ENCODE results near the gene TMEM63B.

Gene TMEM63B

GRCh38 chr6:44120692-44121443 lies 6.5 kb upstream of the TMEM63B start:
- H3K4me3 ChIP-seq (ENCODE audit: low read length): no peak overlapping the region
- DNase-seq (ENCODE audit: low read depth): no peak
- TF ChIP-seq, protein P1, sequence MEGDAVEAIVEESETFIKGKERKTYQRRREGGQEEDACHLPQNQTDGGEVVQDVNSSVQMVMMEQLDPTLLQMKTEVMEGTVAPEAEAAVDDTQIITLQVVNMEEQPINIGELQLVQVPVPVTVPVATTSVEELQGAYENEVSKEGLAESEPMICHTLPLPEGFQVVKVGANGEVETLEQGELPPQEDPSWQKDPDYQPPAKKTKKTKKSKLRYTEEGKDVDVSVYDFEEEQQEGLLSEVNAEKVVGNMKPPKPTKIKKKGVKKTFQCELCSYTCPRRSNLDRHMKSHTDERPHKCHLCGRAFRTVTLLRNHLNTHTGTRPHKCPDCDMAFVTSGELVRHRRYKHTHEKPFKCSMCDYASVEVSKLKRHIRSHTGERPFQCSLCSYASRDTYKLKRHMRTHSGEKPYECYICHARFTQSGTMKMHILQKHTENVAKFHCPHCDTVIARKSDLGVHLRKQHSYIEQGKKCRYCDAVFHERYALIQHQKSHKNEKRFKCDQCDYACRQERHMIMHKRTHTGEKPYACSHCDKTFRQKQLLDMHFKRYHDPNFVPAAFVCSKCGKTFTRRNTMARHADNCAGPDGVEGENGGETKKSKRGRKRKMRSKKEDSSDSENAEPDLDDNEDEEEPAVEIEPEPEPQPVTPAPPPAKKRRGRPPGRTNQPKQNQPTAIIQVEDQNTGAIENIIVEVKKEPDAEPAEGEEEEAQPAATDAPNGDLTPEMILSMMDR (conservative IDR thresholded peaks at IDR 0.05; ENCODE audit: low read length): no peak

DNA sequence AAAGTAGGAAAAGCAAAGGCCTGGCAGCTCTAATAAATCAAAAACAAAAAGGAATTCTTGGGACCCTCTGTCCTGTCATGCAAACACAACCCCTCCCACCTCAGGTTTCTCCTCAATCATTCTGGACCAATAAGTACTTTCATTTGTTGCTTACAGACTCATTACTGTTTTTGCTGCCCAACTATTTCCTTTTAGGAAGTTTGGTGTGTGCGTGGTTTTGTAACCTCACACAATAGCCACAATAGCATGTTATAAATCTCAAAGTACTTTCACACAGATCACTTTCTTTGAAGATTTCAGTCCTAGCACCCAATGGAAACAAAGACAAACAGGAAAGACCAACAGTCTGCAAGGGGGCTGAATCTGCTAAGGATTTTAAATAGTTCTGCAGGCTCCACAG lies 4.6 kb upstream of the TMEM63B start:
- no peak overlapping the region; the same call in 1 of the 2 replicates for H3K4me3 ChIP-seq (ENCODE audit: low read length)
- TF ChIP-seq, protein P1 (conservative IDR thresholded peaks at IDR 0.05; ENCODE audit: low read length): no peak
- peak; percentile 71 for DNase-seq (ENCODE audit: low read depth)

DNA sequence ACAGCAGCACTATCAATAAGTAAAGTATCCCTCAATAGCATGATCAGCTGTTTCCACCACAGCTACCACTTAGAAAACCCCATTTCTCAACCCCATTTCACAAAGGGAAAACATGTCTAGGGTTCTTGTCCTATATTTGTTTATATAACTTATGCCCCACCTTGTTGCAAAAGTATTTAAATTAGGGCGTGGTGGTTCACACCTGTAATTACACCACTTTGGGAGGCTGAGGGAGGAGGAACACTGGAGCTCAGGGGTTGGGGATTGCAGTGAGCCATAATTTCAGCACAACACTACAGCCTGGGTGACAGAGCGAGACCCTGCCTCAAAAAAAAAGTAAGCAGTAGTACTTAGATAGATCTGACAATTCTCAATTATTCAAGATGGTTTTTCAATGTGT lies 3.8 kb upstream of the TMEM63B start:
- TF ChIP-seq, protein P1 (conservative IDR thresholded peaks at IDR 0.05; ENCODE audit: low read length): no peak
- H3K4me3 ChIP-seq (ENCODE audit: low read length): no peak overlapping the region
- no peak for DNase-seq (ENCODE audit: low read depth)

- DNase-seq (ENCODE audit: low read depth): peak; percentile 71
- TF ChIP-seq, protein P1 (conservative IDR thresholded peaks at IDR 0.05; ENCODE audit: low read length): no peak
Measured at GRCh38 chr6:44126320-44127149, 819 bp upstream of the TMEM63B start.

DNA sequence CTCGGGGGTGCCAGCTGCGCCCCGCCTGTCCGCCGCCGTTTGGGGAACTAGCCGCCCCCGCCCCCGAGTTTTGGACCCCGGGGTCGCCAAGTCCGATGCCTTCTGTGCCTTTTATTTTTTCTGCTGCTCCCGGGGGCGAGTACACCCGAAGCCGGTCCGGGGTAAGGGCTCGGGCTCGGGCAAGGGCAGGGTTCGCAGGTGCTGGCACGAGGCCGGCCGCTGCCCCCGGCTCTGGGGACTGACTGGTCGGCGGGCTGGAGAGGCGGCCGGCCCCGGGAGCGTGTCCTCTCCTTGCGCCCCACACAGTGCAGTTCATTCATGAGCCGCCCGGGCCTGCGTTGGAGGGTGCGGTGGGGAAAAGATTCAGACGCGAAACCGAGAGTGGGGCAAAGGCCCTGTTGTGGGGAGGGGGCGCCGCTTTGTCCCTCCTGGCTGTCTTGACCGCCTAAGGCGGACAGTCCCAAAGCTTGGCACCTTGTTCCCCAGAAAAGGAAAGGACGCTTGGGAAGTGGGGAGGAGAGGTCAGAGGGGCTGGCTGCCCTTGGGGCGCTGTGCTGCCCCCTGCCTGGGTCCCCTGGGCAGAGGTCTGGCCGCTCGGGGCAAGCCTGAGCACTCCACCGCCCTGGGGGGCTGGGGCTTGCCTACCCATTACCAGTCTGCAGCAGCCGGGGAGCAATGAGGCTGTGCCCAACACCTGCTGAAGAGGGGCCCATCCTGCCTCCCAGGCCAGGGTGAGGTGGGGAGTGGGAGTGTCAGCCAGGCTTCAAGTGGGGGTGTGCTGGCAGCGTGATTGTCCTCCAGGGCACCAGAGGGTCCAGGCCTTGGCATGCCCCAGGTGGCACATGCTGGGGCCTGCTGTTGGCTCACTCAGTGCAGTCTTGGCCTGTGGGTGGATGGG lies 915 bp downstream of the TMEM63B start:
- TF ChIP-seq, protein P1 (conservative IDR thresholded peaks at IDR 0.05; ENCODE audit: low read length): no peak
- H3K4me3 ChIP-seq (ENCODE audit: low read length): peak overlapping the region; percentile 75
- DNase-seq (ENCODE audit: low read depth): no peak

More at GRCh38 chr6:44126320-44127149, 819 bp upstream of the TMEM63B start:
- H3K4me3 ChIP-seq (ENCODE audit: low read length): peak overlapping the region; percentile 82

DNA sequence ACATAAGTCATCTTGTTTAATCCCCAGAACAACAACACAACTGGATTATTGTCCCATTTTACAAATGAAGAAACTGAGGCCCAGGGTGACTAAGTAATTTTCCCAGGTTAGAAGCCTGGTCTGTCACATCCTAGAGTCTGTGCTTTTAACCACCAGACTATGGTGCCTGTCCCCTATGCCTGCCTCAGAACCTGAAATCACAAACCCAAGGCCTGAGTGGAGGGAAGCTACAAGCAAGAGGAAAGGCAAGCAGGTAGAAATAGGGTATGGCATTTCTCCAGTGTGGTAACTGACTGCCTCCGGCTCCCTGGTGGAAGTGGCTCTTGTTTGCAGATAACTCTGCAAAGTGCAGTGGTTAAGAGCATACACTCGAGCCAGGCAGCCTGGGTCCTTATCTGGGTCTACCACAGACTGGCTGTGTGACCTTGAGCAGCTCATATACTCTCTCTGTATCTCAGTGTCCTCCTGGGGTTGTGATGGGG lies 2.5 kb downstream of the TMEM63B start:
- no peak overlapping the region for H3K4me3 ChIP-seq (ENCODE audit: low read length)
- no peak for DNase-seq (ENCODE audit: low read depth)
- TF ChIP-seq, protein P1 (conservative IDR thresholded peaks at IDR 0.05; ENCODE audit: low read length): no peak
